ENCODE measurements around the gene LZTFL1. TPM values are rescaled to one million over a fixed set of nuclear protein-coding genes. Genes with fewer than 3 reads are reported as not detected.

Gene LZTFL1
- total RNA-seq, 2 experiments from 2014 or later: 4.7 TPM

DNA sequence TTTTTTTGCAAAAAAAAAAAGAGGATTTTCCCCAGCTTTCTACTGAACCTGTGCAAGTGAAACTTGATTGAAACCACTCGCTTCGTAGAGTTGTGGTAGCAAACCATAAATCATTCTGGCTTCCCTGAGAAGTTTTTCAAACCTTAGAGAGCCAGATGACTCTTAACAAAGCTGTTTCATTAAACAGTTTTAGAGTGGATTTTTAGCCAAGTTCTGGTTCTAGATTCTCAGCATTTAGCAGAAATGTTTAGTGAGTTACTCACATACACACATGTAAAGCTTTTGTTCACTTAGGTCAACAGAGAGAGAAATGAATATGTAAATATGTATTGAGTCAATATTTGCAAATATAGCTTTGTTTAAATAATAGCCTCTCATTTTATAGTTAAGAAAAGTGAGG, 26.3 kb upstream of the LZTFL1 start:
- CTCF ChIA-PET: interaction anchor here (0.9 to 1.3 kb wide), 4 partner anchors 13 to 210 kb away, joined by 3 to 4 read pairs (median 3); no protein-coding TSS in a partner anchor
- TF ChIP-seq, protein P1, sequence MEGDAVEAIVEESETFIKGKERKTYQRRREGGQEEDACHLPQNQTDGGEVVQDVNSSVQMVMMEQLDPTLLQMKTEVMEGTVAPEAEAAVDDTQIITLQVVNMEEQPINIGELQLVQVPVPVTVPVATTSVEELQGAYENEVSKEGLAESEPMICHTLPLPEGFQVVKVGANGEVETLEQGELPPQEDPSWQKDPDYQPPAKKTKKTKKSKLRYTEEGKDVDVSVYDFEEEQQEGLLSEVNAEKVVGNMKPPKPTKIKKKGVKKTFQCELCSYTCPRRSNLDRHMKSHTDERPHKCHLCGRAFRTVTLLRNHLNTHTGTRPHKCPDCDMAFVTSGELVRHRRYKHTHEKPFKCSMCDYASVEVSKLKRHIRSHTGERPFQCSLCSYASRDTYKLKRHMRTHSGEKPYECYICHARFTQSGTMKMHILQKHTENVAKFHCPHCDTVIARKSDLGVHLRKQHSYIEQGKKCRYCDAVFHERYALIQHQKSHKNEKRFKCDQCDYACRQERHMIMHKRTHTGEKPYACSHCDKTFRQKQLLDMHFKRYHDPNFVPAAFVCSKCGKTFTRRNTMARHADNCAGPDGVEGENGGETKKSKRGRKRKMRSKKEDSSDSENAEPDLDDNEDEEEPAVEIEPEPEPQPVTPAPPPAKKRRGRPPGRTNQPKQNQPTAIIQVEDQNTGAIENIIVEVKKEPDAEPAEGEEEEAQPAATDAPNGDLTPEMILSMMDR (IDR thresholded peaks at IDR 0.05): no peak
- no peak overlapping the region for H3K27ac Mint-ChIP-seq
- intact Hi-C loops (cut with micrococcal nuclease): loop anchor here (10.0 kb wide), 1 partner anchor 207 kb away; no protein-coding TSS in a partner anchor
- ATAC-seq (no peak), DNase-seq (no peak)
- H3K27me3 Mint-ChIP-seq: peaks cover 63% of the 10 kb centered on the region
- H3K36me3 Mint-ChIP-seq (ENCODE audit: low read depth): peaks cover 4% of the 10 kb centered on the region
- POLR2A ChIA-PET: no interaction called here
- H3K9me3 Mint-ChIP-seq: peaks cover 8% of the 10 kb centered on the region
- peaks cover 51% of the 10 kb centered on the region for H3K4me1 Mint-ChIP-seq (ENCODE audit: low read depth)
- no peak overlapping the region for H3K4me3 Mint-ChIP-seq

DNA sequence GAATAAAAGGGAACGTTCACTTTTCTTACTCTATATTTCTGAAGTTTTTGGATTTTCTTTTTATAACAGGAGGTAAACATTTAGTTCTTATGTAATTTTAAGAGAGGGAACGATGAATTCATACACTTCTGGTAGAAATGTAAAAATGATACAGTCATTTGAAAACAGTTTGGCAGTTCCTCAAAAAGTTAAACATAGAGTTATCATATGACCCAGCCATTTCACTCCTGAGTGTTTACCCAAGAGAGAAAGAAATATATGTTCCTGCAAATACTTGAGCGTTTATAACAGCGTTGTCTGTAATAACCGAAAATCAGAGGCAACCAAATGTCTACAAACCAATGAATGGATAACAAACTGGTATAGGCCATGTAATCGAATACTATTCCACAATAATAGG, 23.6 kb upstream of the LZTFL1 start:
- ChIA-PET CTCF (interaction anchor here (1.0 to 1.6 kb wide), 5 partner anchors 14 to 206 kb away, joined by 3 to 5 read pairs (median 3); no protein-coding TSS in a partner anchor), POLR2A (interaction anchor here (0.8 to 1.3 kb wide), 2 partner anchors 15 to 414 kb away, joined by 3 to 5 read pairs; no protein-coding TSS in a partner anchor)
- DNase-seq (no peak), ATAC-seq (no peak)
- no peak overlapping the region for H3K4me3 Mint-ChIP-seq
- TF ChIP-seq, protein P1 (IDR thresholded peaks at IDR 0.05): no peak
- peaks cover 60% of the 10 kb centered on the region for H3K27me3 Mint-ChIP-seq
- no peak overlapping the region for H3K27ac Mint-ChIP-seq
- H3K36me3 Mint-ChIP-seq (ENCODE audit: low read depth): peaks cover 4% of the 10 kb centered on the region
- H3K9me3 Mint-ChIP-seq: peaks cover 10% of the 10 kb centered on the region
- intact Hi-C loops (cut with micrococcal nuclease): loop anchor here (2.0 to 10.0 kb wide), 2 partner anchors 15 to 209 kb away; no protein-coding TSS in a partner anchor
- H3K4me1 Mint-ChIP-seq (ENCODE audit: low read depth): peaks cover 48% of the 10 kb centered on the region

DNA sequence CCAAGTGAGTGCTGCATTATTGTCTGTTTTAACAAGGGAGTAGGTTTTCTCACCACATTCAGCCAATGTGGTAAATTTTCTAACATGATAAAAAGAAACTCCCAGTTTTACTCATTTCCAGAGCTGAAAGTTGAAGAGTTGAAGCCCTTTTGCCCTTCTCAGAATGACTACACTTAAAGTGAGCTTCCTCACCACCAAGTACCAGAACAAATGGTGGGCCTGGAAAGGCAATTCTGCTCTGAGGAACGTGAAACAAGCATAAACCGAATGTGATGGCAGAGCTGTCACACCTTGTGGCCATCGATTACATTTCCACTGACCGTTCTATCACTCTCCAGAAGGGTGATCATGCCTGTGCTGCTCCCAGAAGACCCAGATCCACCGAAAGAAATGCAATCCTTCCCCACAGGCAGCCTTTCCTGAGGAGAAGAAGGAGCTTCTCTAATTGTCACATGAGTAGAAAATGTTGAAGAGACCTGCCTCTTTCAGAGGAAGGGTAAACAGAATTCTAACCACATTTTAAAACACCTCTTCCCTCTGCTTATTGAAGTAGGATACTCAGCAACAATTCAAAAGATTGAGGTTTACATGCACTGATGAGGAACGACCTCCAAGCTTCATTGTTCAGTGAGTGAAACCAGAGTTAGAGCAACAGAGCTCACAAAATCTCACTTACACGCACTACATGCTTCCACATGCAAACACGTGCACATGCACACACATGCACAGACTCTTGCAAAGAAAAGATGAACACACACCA, 23.0 kb upstream of the LZTFL1 start:
- H3K27me3 Mint-ChIP-seq: peaks cover 58% of the 10 kb centered on the region
- ChIA-PET POLR2A (interaction anchor here (0.8 to 1.3 kb wide), 3 partner anchors 16 to 414 kb away, joined by 3 to 5 read pairs (median 4); no protein-coding TSS in a partner anchor), CTCF (interaction anchor here (0.6 to 1.7 kb wide), 9 partner anchors 13 to 214 kb away, joined by 3 to 9 read pairs (median 3); no protein-coding TSS in a partner anchor)
- peaks cover 4% of the 10 kb centered on the region for H3K36me3 Mint-ChIP-seq (ENCODE audit: low read depth)
- peak overlapping the region; percentile 21 for H3K27ac Mint-ChIP-seq
- intact Hi-C loops (cut with micrococcal nuclease): loop anchor here (2.0 to 10.0 kb wide), 2 partner anchors 16 to 210 kb away; no protein-coding TSS in a partner anchor
- ATAC-seq (peak; percentile 85), DNase-seq (peak; percentile 61)
- peaks cover 46% of the 10 kb centered on the region for H3K4me1 Mint-ChIP-seq (ENCODE audit: low read depth)
- TF ChIP-seq, protein P1 (IDR thresholded peaks at IDR 0.05): no peak
- H3K4me3 Mint-ChIP-seq: no peak overlapping the region
- peaks cover 10% of the 10 kb centered on the region for H3K9me3 Mint-ChIP-seq

DNA sequence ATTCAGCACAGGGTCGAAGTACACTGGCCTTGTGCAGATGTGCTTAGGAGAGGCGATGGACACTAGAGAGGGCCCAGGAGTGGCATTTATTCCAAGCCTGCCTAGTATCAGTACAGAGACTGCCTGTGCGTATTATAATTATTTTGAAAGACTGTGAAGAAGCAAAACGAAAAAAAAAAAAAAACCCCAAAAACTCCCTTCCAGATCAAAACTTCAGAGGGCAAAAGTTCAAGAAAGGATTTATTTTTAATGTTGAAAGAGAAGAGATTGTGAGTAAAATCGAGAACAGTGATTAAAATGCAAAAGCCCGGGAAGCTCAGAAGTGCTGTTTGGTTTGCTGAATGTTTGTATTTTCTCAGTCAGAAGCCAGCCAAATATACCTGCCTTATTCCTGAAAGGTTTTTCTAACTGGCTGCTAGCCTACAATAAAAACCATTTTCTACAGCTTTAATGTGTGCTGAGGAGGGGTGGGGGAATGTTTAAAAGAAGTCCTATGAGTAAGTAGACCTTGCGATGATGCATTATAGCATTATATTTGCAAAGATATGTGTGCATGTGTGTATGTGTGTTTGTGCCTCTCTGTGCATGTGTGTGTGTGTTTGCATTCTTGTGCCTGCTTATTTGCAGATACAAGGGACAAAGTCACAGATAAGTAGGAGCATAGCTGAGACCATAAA, 19.3 kb upstream of the LZTFL1 start:
- Mint-ChIP-seq H3K27ac (no peak overlapping the region), H3K4me3 (no peak overlapping the region), H3K9me3 (peaks cover 10% of the 10 kb centered on the region), H3K27me3 (peaks cover 57% of the 10 kb centered on the region), H3K36me3 (ENCODE audit: low read depth) (peaks cover 4% of the 10 kb centered on the region), H3K4me1 (ENCODE audit: low read depth) (peaks cover 39% of the 10 kb centered on the region)
- ChIA-PET POLR2A (no interaction called here), CTCF (interaction anchor here (0.6 kb wide), 1 partner anchor 77 kb away, joined by 3 read pairs; no protein-coding TSS in a partner anchor)
- DNase-seq (no peak), ATAC-seq (peak; percentile 53)
- intact Hi-C loops (cut with micrococcal nuclease): loop anchor here (10.0 kb wide), 1 partner anchor 214 kb away; no protein-coding TSS in a partner anchor
- TF ChIP-seq, protein P1 (IDR thresholded peaks at IDR 0.05): no peak

Data from activated CD8-positive, alpha-beta T cell treated with anti-CD3 and anti-CD28 coated beads for 36 hours (primary cell).